HCT116 (cell line): Measurements from ENCODE around the gene KIAA0930. TPM values are rescaled to one million over a fixed set of nuclear protein-coding genes. Genes with fewer than 3 reads are reported as not detected.

Experiments used
- ATAC-seq: fragments of 200-7000 bp; cut with Tn5 transposase; 2 replicates; pipeline ENCODE4 v1.9.1; 2020; ENCODE audit warnings: mild to moderate bottlenecking, moderate library complexity
- BruUV-seq: library from RNA; stranded (reverse); fragments of 400-500 nt; replicated peaks from 2 replicates; lab custom pipeline; 2021; lab: Mats Ljungman, UMichigan
- CTCF ChIA-PET: fragments of 300-600 bp; sonication (Branson Sonifier 250); formaldehyde crosslinking; loops from one replicate; lab custom pipeline; 2021; ENCODE audit warnings: antibody characterized with exemption; lab: Charles Lee
- POLR2A ChIA-PET: fragments of 300-600, 350-600 bp; sonication (Branson Sonifier 250); formaldehyde crosslinking; loops from one replicate; lab custom pipeline; 2021; ENCODE audit warnings: antibody characterized with exemption; lab: Charles Lee
- RAD21 ChIA-PET, 2 experiments: fragments of 300-600 bp; sonication (Branson Sonifier 250); formaldehyde crosslinking; loops; one replicate each; lab custom pipeline; 2023; ENCODE audit warnings: low total read pairs in 2 of 2; ENCODE audit not compliant: uncharacterized antibody in 2 of 2, unreplicated experiment in 2 of 2, low non-redundant PET in 1 of 2; lab: Charles Lee
- DNase-seq: peaks from one replicate; pipeline ENCODE4 v3.0.0-alpha.2; 2010; ENCODE audit warnings: low read depth, low spot score
- H2AFZ ChIP-seq: fragments of 200-600 bp; shearing (Covaris generic), sonication (generic); 2 replicates; pipeline ENCODE4 v1.6.1; 2017; ENCODE audit warnings: low read depth, mixed run types, mixed read lengths, antibody characterized with exemption, low read length; ENCODE audit not compliant: poor library complexity, severe bottlenecking
- H3K27ac ChIP-seq: 2 replicates; pipeline ENCODE4 v1.5.1; 2012; ENCODE audit warnings: low read depth, low read length
- H3K27me3 ChIP-seq: fragments of 200-600 bp; sonication (generic); 2 replicates; pipeline ENCODE4 v1.6.1; 2016; ENCODE audit warnings: mixed run types, low read length, mixed read lengths; ENCODE audit not compliant: insufficient read depth
- H3K36me3 ChIP-seq, 2 experiments: fragments of 200-500 bp in 1 of 2; fragments of 200-600 bp in 1 of 2; sonication (Bioruptor generic) in 1 of 2; sonication (generic) in 1 of 2; 2 replicates each; pipeline versions ENCODE4 v1.5.1 to v1.6.1; 2014 to 2016; ENCODE audit warnings: low read length in 2 of 2, inconsistent platforms in 1 of 2, mixed read lengths in 1 of 2, mixed run types in 1 of 2; ENCODE audit not compliant: insufficient read depth in 2 of 2, control insufficient read depth in 1 of 2
- H3K4me1 ChIP-seq, 2 experiments: fragments of 200-600 bp in 1 of 2; sonication (generic) in 1 of 2; 2 replicates each; pipeline versions ENCODE4 v1.5.1 to v1.6.1; 2012 to 2017; ENCODE audit warnings: low read length in 2 of 2, inconsistent platforms in 1 of 2, mild to moderate bottlenecking in 1 of 2, mixed read lengths in 1 of 2, mixed run types in 1 of 2, moderate library complexity in 1 of 2; ENCODE audit not compliant: insufficient read depth in 2 of 2, control insufficient read depth in 1 of 2
- H3K4me2 ChIP-seq: fragments of 200-600 bp; sonication (generic); 2 replicates; pipeline ENCODE4 v1.6.1; 2017; ENCODE audit warnings: mixed run types, low read length, mixed read lengths
- H3K4me3 ChIP-seq, 2 experiments: fragments of 200-600 bp in 1 of 2; sonication (generic) in 1 of 2; replicated peaks in 1 of 2; 2 replicates each; pipeline ENCODE4 v1.5.1; 2011 to 2016; ENCODE audit warnings: low read length in 2 of 2, control low read depth in 1 of 2, low read depth in 1 of 2, mild to moderate bottlenecking in 1 of 2, mixed read lengths in 1 of 2, mixed run types in 1 of 2
- H3K79me2 ChIP-seq: fragments of 200-600 bp; sonication (generic); 2 replicates; pipeline ENCODE4 v1.6.1; 2017; ENCODE audit warnings: mild to moderate bottlenecking, mixed run types, low read length, moderate library complexity, mixed read lengths; ENCODE audit not compliant: insufficient read depth
- H3K9ac ChIP-seq: fragments of 200-600 bp; sonication (generic); 2 replicates; pipeline ENCODE4 v1.6.1; 2016; ENCODE audit warnings: low read length, mixed read lengths
- H3K9me2 ChIP-seq: fragments of 200-600 bp; sonication (generic), shearing (Covaris generic); 2 replicates; pipeline ENCODE4 v1.6.1; 2017; ENCODE audit warnings: mixed run types, mild to moderate bottlenecking, moderate library complexity; ENCODE audit not compliant: insufficient read depth
- H3K9me3 ChIP-seq, 2 experiments: fragments of 200-500 bp in 1 of 2; fragments of 200-600 bp in 1 of 2; sonication (Bioruptor generic) in 1 of 2; sonication (generic) in 1 of 2; 2 replicates each; pipeline ENCODE4 v1.6.1; 2014 to 2017; ENCODE audit warnings: low read length in 2 of 2, mixed read lengths in 2 of 2, inconsistent platforms in 1 of 2, low read depth in 1 of 2, mild to moderate bottlenecking in 1 of 2, mixed run types in 1 of 2, moderate library complexity in 1 of 2; ENCODE audit not compliant: control insufficient read depth in 1 of 2, insufficient read depth in 1 of 2
- H4K20me1 ChIP-seq: fragments of 200-600 bp; sonication (generic), shearing (Covaris generic); 2 replicates; pipeline ENCODE4 v1.6.1; 2017; ENCODE audit warnings: mixed run types, mild to moderate bottlenecking, moderate library complexity; ENCODE audit not compliant: insufficient read depth
- CEBPB ChIP-seq: IDR thresholded peaks from 2 replicates; pipeline ENCODE4 v1.6.1; 2012; ENCODE audit warnings: low read depth
- ELF1 ChIP-seq: IDR thresholded peaks from 2 replicates; pipeline ENCODE4 v1.6.1; 2012; ENCODE audit warnings: low read depth, borderline replicate concordance
- EZH2 ChIP-seq: fragments of 200-600 bp; sonication (generic); IDR thresholded peaks from 2 replicates; pipeline ENCODE4 v1.6.1; 2017; ENCODE audit warnings: antibody characterized with exemption, mixed run types
- EZH2phosphoT487 ChIP-seq: fragments of 200-600 bp; IDR thresholded peaks from 2 replicates; pipeline ENCODE4 v1.6.1; 2018; ENCODE audit warnings: antibody characterized with exemption, borderline replicate concordance
- FOSL1 ChIP-seq: IDR thresholded peaks from 2 replicates; pipeline ENCODE4 v1.6.1; 2012; ENCODE audit warnings: low read depth
- MAX ChIP-seq: IDR thresholded peaks from 2 replicates; pipeline ENCODE4 v1.6.1; 2012
- SIN3A ChIP-seq: IDR thresholded peaks from 2 replicates; pipeline ENCODE4 v1.6.1; 2012; ENCODE audit warnings: low read depth
- SP1 ChIP-seq: IDR thresholded peaks from 2 replicates; pipeline ENCODE4 v1.6.1; 2012; ENCODE audit warnings: low read depth
- SRF ChIP-seq: IDR thresholded peaks from 2 replicates; pipeline ENCODE4 v1.6.1; 2012; ENCODE audit warnings: low read depth
- intact Hi-C: fragments of 100-400 bp; cut with micrococcal nuclease; formaldehyde crosslinking; loops from 2 replicates; pipeline ENCODE4 v1.10.0; 2022
- total RNA-seq: library from RNA; stranded (reverse); gene quantifications from one replicate; pipeline ENCODE4 v1.2.1, GENCODE V29; 2021; ENCODE audit not compliant: unreplicated experiment
- TF ChIP-seq, protein P1 (sequence below): IDR thresholded peaks from 2 replicates; pipeline ENCODE4 v1.6.1; 2012; ENCODE audit warnings: low read depth

KIAA0930 gene
- total RNA-seq, 1 experiment from 2014 or later, result 60.9 TPM

DNA sequence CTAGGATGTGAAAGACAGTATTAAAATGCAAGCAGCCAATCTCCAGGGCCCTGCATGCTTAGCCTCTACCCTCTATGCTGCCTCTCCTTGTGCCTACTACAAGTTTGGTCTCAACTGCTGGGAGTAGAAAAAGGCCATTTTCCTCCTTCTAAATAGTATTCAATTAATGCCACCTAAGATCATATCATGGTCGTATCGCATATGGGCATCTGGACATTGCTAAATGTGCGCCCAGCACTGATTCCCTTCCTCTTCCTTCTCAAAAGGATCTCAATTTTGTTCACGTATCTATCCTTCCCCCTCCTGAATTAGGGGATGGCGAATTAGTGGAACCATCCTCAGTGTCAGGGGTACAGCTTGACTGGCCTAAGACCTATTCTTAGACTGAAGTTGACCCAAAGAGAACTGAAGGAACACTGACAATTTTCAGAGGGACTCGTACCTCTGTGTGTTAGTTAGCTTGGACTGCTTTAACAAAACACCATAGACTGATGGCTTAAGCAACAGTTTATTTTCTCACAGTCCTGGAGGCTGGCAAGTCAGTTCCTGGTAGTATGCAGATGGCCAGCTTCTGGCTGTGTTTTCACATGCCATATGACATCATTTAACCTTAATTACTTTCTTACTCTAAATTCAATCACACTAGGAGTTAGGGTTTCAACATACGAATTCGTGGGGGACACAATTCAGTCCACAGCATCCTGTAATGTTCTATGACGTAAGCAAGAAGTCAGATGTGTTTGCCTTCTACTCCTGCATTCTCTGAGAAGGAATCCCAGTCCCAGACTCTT is 85.4 kb downstream of the KIAA0930 start:
- BruUV-seq, result no TSS peak
- H3K4me1 ChIP-seq, result peaks cover 5 to 8% of the 10 kb centered on the region in 2 experiments; a peak in 3 of 4 replicates
- CTCF ChIA-PET, result no interaction called here

More for the DNA sequence above, 85.4 kb downstream of the KIAA0930 start:
- H3K27me3 ChIP-seq, result no peaks in the 10 kb centered on the region
- peaks cover 7 to 13% of the 10 kb centered on the region in 2 experiments; a peak in 3 of 4 replicates for H3K36me3 ChIP-seq
- H3K9me2 ChIP-seq, result no peaks in the 10 kb centered on the region
- H3K4me2 ChIP-seq, result no peak overlapping the region
- no peak for DNase-seq
- POLR2A ChIA-PET, result interaction anchor here (0.6 to 1.1 kb wide), 2 partner anchors 11 to 64 kb away, joined by 3 to 4 read pairs; no protein-coding TSS in a partner anchor
- peaks cover 39% of the 10 kb centered on the region for H3K79me2 ChIP-seq
- H3K9ac ChIP-seq, result no peak overlapping the region
- TF ChIP-seq, protein P1, sequence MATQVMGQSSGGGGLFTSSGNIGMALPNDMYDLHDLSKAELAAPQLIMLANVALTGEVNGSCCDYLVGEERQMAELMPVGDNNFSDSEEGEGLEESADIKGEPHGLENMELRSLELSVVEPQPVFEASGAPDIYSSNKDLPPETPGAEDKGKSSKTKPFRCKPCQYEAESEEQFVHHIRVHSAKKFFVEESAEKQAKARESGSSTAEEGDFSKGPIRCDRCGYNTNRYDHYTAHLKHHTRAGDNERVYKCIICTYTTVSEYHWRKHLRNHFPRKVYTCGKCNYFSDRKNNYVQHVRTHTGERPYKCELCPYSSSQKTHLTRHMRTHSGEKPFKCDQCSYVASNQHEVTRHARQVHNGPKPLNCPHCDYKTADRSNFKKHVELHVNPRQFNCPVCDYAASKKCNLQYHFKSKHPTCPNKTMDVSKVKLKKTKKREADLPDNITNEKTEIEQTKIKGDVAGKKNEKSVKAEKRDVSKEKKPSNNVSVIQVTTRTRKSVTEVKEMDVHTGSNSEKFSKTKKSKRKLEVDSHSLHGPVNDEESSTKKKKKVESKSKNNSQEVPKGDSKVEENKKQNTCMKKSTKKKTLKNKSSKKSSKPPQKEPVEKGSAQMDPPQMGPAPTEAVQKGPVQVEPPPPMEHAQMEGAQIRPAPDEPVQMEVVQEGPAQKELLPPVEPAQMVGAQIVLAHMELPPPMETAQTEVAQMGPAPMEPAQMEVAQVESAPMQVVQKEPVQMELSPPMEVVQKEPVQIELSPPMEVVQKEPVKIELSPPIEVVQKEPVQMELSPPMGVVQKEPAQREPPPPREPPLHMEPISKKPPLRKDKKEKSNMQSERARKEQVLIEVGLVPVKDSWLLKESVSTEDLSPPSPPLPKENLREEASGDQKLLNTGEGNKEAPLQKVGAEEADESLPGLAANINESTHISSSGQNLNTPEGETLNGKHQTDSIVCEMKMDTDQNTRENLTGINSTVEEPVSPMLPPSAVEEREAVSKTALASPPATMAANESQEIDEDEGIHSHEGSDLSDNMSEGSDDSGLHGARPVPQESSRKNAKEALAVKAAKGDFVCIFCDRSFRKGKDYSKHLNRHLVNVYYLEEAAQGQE, result no peak
- TF ChIP-seq SIN3A, result no peak
- no peak for TF ChIP-seq EZH2
- TF ChIP-seq SRF, result no peak
- no peak for TF ChIP-seq FOSL1
- no peak for TF ChIP-seq SP1
- no peak for TF ChIP-seq MAX
- no peak for TF ChIP-seq EZH2phosphoT487
- TF ChIP-seq ELF1, result no peak
- no peak for TF ChIP-seq CEBPB
- TF ChIP-seq, all 23 proteins: peak for 0
- RAD21 ChIA-PET, result no interaction called here
- H3K4me3 ChIP-seq, result no peak overlapping the region
- no peaks in the 10 kb centered on the region for H3K9me3 ChIP-seq
- no peak overlapping the region for H3K27ac ChIP-seq
- no peak for ATAC-seq
- intact Hi-C loops, result no loop called here
- H4K20me1 ChIP-seq, result peaks cover 4% of the 10 kb centered on the region; the same call in 1 of the 2 replicates
- no peak overlapping the region for H2AFZ ChIP-seq
